Measurements from ENCODE around the gene TMEM174.

TMEM174 gene, protein sequence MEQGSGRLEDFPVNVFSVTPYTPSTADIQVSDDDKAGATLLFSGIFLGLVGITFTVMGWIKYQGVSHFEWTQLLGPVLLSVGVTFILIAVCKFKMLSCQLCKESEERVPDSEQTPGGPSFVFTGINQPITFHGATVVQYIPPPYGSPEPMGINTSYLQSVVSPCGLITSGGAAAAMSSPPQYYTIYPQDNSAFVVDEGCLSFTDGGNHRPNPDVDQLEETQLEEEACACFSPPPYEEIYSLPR

GRCh38 chr5:73172951-73173350, at the start of gene TMEM174:
TSS of gene TMEM174 (plus strand) at chr5:73173193. CDS start at chr5:73173244, 51 bp downstream.
- FAIRE-seq, result no peak

- FAIRE-seq, result no peak
These were observed 47.7 kb upstream of the TMEM174 start for GRCh38 chr5:73125289-73125688.

GRCh38 chr5:73126381-73126780, 46.6 kb upstream of the TMEM174 start:
- FAIRE-seq, result no peak

DNA sequence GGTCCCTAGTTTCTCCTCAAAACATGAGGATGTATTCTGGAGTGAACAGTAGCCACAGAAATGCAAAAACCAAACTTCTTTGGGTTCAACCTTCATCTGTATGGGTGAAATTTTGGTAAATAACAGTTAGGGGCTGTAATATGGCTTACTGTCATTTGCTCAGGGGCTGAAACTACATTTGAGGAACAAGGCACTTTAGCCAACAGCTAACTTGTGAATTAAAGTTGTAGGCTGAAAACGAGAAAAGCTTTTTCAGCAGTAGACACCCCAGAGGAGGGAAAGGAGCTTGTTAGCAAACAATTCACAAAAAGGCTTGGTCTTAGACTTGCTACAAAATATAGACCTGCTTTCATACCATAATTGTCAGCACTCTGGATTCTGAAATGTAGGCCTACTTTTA, 46.0 kb upstream of the TMEM174 start:
- no peak for FAIRE-seq

GRCh38 chr5:73129143-73129542, 43.9 kb upstream of the TMEM174 start:
- no peak for FAIRE-seq

- FAIRE-seq, result no peak
These were observed 42.2 kb upstream of the TMEM174 start for GRCh38 chr5:73130811-73131210.

GRCh38 chr5:73131711-73132425, 41.1 kb upstream of the TMEM174 start:
- no peak for FAIRE-seq

DNA sequence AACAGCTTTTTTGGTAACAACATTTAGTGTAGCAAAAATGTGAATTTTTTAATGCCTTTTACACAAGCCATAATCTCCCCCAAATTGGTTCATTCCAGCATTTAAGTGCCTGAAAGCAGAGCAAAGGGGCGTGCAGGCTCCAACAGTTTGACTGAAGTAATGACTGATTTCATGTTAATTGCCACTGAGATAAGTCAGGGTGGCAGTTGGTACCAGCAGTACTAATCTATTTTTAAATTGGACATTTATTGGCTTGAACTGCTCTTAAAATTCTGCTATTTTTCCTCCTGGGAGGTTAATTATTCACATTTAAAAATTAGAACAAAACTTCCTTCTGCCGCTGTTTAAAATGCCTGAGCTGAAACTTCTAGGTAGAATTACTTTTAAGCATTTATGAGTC, 40.2 kb upstream of the TMEM174 start:
- no peak for FAIRE-seq

DNA sequence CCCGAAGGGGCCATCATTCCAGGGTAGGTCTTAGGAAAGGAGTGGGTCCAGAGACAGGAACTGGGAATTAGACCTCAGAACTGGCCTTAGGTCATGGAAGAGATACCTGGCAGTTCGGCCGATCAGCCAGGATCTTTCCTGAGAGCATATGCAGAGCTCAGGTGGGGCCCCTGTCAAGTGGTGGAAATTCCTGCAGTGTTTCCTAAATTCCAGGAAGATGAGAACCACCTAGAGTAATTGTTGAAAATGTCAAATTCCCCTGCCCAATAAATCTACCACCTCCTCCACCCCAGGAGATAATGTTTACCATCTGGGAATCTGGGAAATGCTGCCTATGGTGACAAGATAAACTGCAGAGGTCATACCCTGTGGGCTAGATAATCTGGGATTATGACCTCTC, 38.0 kb upstream of the TMEM174 start:
- FAIRE-seq, result no peak

DNA sequence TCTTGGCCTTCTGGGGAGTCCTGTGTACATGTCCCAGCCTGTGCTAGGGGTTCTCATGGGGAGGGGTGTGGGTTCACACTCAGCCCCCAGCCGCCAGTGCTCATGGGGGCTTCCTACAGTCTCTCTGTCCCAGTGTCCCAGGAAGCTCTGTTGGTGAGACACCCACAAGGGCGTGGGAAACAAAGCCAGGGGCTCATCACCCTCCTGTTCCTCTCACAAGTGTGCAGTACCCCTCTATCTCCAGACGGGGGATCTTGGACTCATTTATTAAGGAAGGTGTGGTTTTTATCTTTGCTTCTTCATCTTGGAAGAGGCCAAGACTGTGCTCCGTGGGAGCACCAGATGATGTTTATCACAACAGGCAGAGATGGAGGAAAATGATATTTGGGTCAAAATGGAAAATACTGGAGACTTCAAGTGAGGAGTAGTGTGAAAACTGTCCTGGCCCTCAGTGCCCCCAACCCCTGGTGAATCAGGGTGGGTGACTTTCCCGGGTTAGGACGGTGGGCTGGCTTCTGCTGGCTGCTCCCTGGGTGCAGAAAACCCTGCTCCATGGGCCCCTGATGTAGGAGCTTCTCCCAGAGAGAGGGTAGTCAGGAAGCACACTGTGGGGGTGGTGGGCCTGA, 37.5 kb upstream of the TMEM174 start:
- FAIRE-seq, result no peak

- no peak for FAIRE-seq
These were observed 36.9 kb upstream of the TMEM174 start for GRCh38 chr5:73136055-73136562.

DNA sequence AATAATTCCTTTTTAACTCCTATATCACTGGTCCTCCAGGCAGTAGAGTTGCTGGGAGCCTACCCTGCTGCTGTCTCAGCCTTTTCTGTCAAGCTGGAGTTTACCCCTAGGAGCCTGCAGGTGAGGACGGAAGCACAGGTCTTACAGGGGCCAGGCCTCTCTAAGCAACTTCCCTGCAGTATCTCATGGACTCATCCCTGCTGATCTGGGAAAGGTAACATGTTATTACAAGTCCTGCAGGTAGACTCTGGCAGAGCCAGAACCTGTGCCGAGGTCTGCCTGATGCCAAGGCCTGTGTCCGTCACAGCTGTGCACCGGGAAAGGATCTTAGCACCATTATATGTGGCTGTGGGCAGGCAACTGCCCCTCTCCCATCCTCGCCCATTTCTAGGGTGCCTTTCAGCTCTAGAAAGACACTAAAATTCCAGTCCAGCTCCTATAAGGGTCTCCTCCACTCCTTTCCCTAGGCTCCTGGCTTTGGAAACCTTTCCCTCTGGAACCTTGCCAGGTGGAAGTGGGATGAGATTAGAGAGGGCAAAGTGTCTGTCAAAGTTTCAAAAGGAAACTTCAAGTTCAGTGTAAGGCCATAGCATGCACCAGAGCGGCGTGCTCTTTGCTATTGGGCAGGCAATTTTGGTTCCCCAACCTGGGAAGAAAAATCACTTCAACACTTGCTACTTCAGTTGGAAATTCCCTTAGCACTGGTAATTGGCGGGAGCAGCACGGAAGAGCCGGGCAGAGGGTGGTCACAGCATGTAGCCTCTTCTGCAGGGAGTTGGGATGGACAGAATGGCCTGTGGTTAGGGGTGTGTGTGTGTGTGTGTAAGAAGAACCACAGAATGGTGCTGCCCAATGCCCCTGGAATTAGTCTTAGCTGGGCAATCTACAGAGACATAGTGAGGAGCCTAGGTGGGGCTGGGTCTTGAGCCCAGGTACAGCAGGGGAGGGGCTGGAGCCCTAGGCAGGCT, 35.1 kb upstream of the TMEM174 start:
- FAIRE-seq, result no peak

DNA sequence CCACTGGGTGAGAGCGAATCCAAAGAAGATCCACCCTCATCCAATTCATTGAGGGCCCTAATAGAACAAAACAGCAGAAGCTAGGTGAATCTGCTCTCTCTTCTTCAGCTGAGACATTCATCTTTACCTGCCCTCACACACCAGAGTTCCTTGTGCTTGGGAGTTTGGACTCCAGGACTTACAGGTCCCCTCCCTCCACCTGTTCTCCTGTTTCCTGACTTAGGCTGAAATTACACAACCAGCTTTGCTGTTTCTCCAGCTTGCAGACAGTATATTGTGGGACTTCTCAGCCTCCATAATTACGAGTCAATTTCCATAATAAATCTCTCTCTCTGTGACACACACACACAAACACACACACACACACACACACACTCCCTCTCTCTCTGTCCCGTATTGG, 33.5 kb upstream of the TMEM174 start:
- FAIRE-seq, result no peak

- no peak for FAIRE-seq
These were observed 32.2 kb upstream of the TMEM174 start for GRCh38 chr5:73140801-73141200.

- FAIRE-seq, result no peak
These were observed 31.0 kb upstream of the TMEM174 start for GRCh38 chr5:73142035-73142434.

DNA sequence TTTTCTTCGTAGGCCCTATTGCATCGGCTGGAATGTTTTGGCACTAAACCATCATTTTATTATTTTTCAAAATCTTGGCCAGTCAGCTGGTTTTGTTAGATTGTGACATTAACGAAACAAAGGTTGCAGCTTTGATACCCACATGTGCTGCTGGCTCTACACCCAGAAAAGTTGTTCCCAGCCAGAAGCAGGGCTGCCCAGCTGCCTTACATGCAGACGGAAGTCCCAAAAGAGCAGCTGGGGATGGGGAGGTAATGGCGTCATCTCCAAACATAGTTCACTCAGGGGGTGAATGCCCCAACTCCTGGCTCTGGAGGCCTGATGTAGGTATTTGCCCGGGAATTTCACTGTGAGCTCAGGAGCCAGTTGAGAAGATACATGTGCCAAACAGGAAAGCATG, 29.3 kb upstream of the TMEM174 start:
- no peak for FAIRE-seq

- no peak for FAIRE-seq
These were observed 23.5 kb upstream of the TMEM174 start for GRCh38 chr5:73149540-73149939.

- no peak for FAIRE-seq
These were observed 22.1 kb upstream of the TMEM174 start for GRCh38 chr5:73150876-73151275.

DNA sequence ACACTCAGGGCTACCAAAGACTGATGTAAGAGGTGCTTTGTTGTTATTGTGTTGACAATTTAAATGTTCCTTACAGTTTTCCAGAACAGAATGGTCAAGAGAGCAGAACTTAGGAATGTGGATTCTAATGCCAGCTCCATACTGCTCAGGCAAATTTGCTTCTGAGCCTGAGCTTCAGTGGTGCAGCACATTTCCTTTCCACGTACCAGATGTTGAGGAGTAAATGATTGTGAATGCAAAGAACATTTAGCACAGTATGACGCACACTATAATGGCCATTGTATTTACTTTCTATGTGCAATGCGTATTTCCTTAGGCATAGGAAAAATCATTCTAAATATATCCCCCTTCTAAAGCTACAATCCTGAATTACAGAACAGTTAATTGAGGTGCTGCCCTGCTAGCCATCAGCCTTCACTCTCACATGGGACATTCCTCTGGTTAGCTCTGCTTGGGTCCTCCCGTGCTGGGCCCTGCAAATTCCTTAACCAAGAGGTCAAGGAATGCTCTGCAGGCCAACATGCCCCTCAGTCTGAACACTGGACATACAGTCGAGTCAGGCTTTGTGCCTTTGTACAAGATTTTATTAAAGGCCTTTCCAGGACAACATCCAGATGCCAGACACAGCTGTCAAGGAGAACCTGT, 21.1 kb upstream of the TMEM174 start:
- FAIRE-seq, result no peak

DNA sequence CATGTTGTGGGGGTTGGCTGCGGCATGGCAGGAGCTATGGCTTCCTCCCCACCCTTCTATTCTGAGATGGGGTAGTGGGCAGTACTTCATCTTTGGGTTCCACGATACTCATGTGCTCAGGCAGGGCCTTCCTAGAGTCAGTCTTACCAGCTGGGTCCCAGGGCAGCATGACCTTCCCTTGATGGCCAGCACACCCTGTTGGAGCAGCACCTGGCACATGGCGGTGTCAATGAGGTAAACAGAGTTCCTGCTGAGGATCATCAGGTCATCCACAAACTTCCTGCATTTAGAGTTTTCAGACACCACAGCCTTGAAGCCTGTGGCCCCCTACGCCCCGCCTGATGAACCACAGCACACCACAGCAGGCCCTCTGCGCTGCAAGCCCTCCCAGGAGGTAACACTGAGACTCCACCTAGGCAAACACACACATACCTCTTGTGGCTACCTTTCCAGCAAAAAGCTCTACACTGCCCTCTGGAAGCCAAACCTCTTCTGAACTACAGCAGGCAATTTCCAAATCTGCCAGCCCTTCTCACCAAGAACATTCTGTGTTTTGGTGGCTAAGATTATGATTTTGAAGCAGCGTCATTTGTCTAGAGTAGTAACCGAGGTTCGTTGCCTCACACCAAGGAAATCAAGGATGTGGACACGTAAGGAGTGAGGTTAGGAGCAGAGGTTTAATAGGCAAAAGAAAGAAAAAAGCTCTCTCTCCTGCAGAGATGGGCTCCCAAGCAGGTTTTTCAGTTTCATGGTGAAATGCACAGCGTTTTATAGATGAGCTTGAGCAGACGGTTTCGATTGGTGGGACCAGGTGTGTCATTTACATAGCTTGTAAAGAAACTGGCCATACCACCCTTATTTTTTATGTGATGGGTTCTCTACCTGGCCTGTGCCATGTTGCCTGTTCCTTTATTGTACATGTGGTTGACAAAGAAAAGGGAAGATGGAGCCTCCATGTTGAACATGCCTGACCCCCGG, 20.3 kb upstream of the TMEM174 start:
- no peak for FAIRE-seq

DNA sequence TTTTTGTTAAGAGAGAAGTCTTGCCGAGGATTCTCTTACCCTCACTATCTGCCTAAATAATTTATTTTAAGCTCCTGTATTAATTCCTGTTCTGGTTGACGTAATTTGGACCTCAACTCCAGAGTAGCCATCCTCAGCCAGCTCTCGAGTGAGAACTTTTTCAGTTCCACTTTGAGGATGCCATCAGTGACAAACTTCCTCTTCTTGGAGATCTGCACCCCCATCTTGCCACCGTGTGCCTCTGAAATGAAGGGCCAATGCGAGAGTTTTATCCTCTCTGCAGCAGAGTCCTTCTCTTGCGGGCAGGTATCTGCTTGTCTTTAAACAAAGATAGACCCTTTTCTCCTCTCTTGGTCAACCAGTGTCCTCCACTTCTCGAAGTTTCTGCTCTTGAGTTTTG, 19.5 kb upstream of the TMEM174 start:
- FAIRE-seq, result no peak
